ENCODE results near the gene CAPRIN2.

CAPRIN2 gene

GRCh38 chr12:30754750-30755394 is at the start of gene CAPRIN2:
Gene CAPRIN2 (minus strand): TSS chr12:30754951. CDS start chr12:30753520, 1,431 bp downstream.
- H3K4me3 ChIP-seq (ENCODE audit: low read depth, low read length) = peak within 1 kb of the TSS; percentile 77
- DNase-seq (ENCODE audit: low read depth, low spot score) = peak; percentile 98
- TF ChIP-seq CTCF (IDR thresholded peaks at IDR 0.05; ENCODE audit: low read depth, low read length) = peak; percentile 26
- in situ Hi-C loops (cut with HindIII; ENCODE audit: low sequenced_read_pairs) = no loop called here

GRCh38 chr12:30797689-30798088 is 42.9 kb upstream of the CAPRIN2 start:
- in situ Hi-C loops (cut with HindIII; ENCODE audit: low sequenced_read_pairs) = no loop called here
- no peak for DNase-seq (ENCODE audit: low read depth, low spot score)
- TF ChIP-seq CTCF (IDR thresholded peaks at IDR 0.05; ENCODE audit: low read depth, low read length) = no peak
- no peak overlapping the region for H3K4me3 ChIP-seq (ENCODE audit: low read depth, low read length)

GRCh38 chr12:30796891-30797371 is 42.2 kb upstream of the CAPRIN2 start:
- in situ Hi-C loops (cut with HindIII; ENCODE audit: low sequenced_read_pairs) = no loop called here
- H3K4me3 ChIP-seq (ENCODE audit: low read depth, low read length) = peak overlapping the region; percentile 52
- peak; percentile 45 for DNase-seq (ENCODE audit: low read depth, low spot score)
- TF ChIP-seq CTCF (IDR thresholded peaks at IDR 0.05; ENCODE audit: low read depth, low read length) = no peak

GRCh38 chr12:30796313-30796780 is 41.6 kb upstream of the CAPRIN2 start:
- in situ Hi-C loops (cut with HindIII; ENCODE audit: low sequenced_read_pairs) = no loop called here
- H3K4me3 ChIP-seq (ENCODE audit: low read depth, low read length) = peak overlapping the region; percentile 52
- DNase-seq (ENCODE audit: low read depth, low spot score) = peak; percentile 81
- no peak for TF ChIP-seq CTCF (IDR thresholded peaks at IDR 0.05; ENCODE audit: low read depth, low read length)

GRCh38 chr12:30795410-30796312 is 40.9 kb upstream of the CAPRIN2 start:
- in situ Hi-C loops (cut with HindIII; ENCODE audit: low sequenced_read_pairs) = no loop called here
- H3K4me3 ChIP-seq (ENCODE audit: low read depth, low read length) = peak overlapping the region; percentile 52
- TF ChIP-seq CTCF (IDR thresholded peaks at IDR 0.05; ENCODE audit: low read depth, low read length) = peak; percentile 3
- peak; percentile 92 for DNase-seq (ENCODE audit: low read depth, low spot score)

- peak overlapping the region; percentile 52 for H3K4me3 ChIP-seq (ENCODE audit: low read depth, low read length)
- peak; percentile 97 for DNase-seq (ENCODE audit: low read depth, low spot score)
- TF ChIP-seq CTCF (IDR thresholded peaks at IDR 0.05; ENCODE audit: low read depth, low read length) = no peak
- in situ Hi-C loops (cut with HindIII; ENCODE audit: low sequenced_read_pairs) = no loop called here
These were observed 40.0 kb upstream of the CAPRIN2 start for GRCh38 chr12:30794591-30795409.

All from astrocyte of the spinal cord (primary cell).